Panc1 (cell line): ENCODE measurements around the gene ZCCHC3. TPM values are rescaled to one million over a fixed set of nuclear protein-coding genes. Genes with fewer than 3 reads are reported as not detected.

Experiments used
- ATAC-seq: fragments of 200-7000 bp; cut with Tn5 transposase; 2 replicates; pipeline ENCODE4 v1.9.1; 2020; ENCODE audit warnings: mild to moderate bottlenecking, moderate library complexity
- BruUV-seq: library from RNA; stranded (reverse); fragments of 400-500 nt; replicated peaks from 2 replicates; lab custom pipeline; 2021; lab: Mats Ljungman, UMichigan
- CTCF ChIA-PET: fragments of 300-600 bp; sonication (Branson Sonifier 250); formaldehyde crosslinking; loops from one replicate; lab custom pipeline; 2022; ENCODE audit warnings: antibody characterized with exemption; lab: Charles Lee
- POLR2A ChIA-PET: fragments of 300-600 bp; sonication (Branson Sonifier 250); formaldehyde crosslinking; loops from one replicate; lab custom pipeline; 2022; ENCODE audit warnings: antibody characterized with exemption; lab: Charles Lee
- DNase-seq: peaks from one replicate; pipeline ENCODE4 v3.0.0-alpha.2; 2010; ENCODE audit warnings: low read depth, low spot score
- H3K27ac ChIP-seq: 2 replicates; pipeline ENCODE4 v1.5.1; 2011; ENCODE audit warnings: mild to moderate bottlenecking, low read length, inconsistent platforms
- H3K27me3 ChIP-seq: fragments of 200-500 bp; sonication (Bioruptor generic); 2 replicates; pipeline ENCODE4 v1.6.0; 2014; ENCODE audit warnings: low read length, inconsistent platforms; ENCODE audit not compliant: control insufficient read depth, insufficient read depth
- H3K36me3 ChIP-seq: fragments of 200-500 bp; sonication (Bioruptor generic); 2 replicates; pipeline ENCODE4 v1.5.1; 2014; ENCODE audit warnings: inconsistent platforms, mild to moderate bottlenecking, low read length, moderate library complexity; ENCODE audit not compliant: control insufficient read depth, insufficient read depth
- H3K4me1 ChIP-seq: 2 replicates; pipeline ENCODE4 v1.5.1; 2011; ENCODE audit warnings: inconsistent platforms, mild to moderate bottlenecking, low read length, moderate library complexity; ENCODE audit not compliant: control insufficient read depth, insufficient read depth
- H3K4me3 ChIP-seq, 2 experiments: 2 replicates each; pipeline ENCODE4 v1.5.1; 2011 to 2012; ENCODE audit warnings: low read depth in 2 of 2, low read length in 2 of 2, mild to moderate bottlenecking in 2 of 2, inconsistent platforms in 1 of 2, moderate library complexity in 1 of 2
- H3K9me3 ChIP-seq: fragments of 200-500 bp; sonication (Bioruptor generic); 2 replicates; pipeline ENCODE4 v1.5.1; 2014; ENCODE audit warnings: low read depth, mild to moderate bottlenecking, inconsistent platforms, low read length, moderate library complexity; ENCODE audit not compliant: control insufficient read depth, insufficient read depth
- POLR2AphosphoS5 ChIP-seq: IDR thresholded peaks from 2 replicates; pipeline ENCODE4 v1.6.1; 2012; ENCODE audit warnings: mild to moderate bottlenecking, low read depth, low read length, moderate library complexity
- SIN3A ChIP-seq: IDR thresholded peaks from 2 replicates; pipeline ENCODE4 v1.6.1; 2012; ENCODE audit warnings: low read depth, mild to moderate bottlenecking, low read length, moderate library complexity, borderline replicate concordance; ENCODE audit not compliant: insufficient read depth
- TCF7L2 ChIP-seq: IDR thresholded peaks from 2 replicates; pipeline ENCODE4 v1.6.1; 2011; ENCODE audit warnings: mild to moderate bottlenecking, low read depth, low read length, inconsistent platforms
- in situ Hi-C: cut with HindIII; loops from 2 replicates; pipeline ENCODE4 v1.10.0; 2016; ENCODE audit warnings: low sequenced_read_pairs, low pct_unique_long_range_greater_than_20kb
- intact Hi-C: fragments of 100-400 bp; cut with micrococcal nuclease; formaldehyde crosslinking; loops from one replicate; pipeline ENCODE4 v1.10.0; 2022; ENCODE audit not compliant: unreplicated experiment
- total RNA-seq: library from RNA; stranded (reverse); gene quantifications from one replicate; pipeline ENCODE4 v1.2.1, GENCODE V29; 2021; ENCODE audit not compliant: unreplicated experiment
- TF ChIP-seq, protein P1 (sequence below), 2 experiments: IDR thresholded peaks; 2 replicates each; pipeline ENCODE4 v1.6.1; 2011 to 2012; ENCODE audit warnings: low read depth in 2 of 2, control low read depth in 1 of 2, low read length in 1 of 2, mild to moderate bottlenecking in 1 of 2, moderate library complexity in 1 of 2; ENCODE audit not compliant: insufficient read depth in 1 of 2
- TF ChIP-seq, protein P2 (sequence below): fragments of 450-650 bp; IDR thresholded peaks from 2 replicates; pipeline ENCODE4 v1.5.1; 2017; ENCODE audit warnings: mild to moderate bottlenecking

The ZCCHC3 gene
- total RNA-seq, 1 experiment from 2014 or later: 18.9 TPM

DNA sequence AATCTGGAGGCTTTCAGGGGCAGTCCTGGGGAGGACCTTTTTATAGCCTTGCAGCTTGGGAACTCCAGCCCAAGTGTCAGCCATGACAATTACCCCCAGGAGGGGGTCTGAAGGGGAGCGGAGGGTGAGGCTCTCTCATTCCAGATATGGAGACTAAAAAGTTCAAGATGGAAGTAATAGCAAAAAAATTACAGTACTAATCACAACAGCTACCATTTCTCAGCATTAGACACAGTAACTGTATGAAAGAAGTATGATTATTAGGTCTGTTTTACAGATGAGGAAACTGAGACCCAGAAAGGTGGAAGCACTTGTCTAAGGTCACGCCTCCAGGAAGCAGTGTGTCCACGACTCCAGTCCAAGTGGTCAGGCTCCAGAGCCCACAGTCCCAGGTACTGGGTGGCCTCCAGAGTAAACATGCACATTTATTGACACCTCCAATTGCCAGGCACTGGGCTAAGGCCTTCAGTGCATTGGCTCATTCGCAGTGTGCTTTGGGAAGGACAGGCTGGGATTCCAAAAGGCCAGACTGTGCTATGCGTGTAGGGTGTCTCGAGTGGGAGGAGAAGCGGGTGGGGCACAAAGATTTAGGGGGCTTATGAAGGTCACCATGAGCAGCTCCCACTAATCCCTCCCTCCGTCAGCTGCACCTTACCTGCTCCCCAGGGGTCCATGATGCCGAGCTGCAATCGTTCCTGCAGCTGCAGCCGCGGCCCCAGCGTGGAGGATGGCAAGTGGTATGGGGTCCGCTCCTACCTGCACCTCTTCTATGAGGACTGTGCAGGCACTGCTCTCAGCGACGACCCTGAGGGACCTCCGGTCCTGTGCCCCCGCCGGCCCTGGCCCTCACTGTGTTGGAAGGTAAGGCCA lies 51.8 kb downstream of the ZCCHC3 start:
- TF ChIP-seq, protein P1, sequence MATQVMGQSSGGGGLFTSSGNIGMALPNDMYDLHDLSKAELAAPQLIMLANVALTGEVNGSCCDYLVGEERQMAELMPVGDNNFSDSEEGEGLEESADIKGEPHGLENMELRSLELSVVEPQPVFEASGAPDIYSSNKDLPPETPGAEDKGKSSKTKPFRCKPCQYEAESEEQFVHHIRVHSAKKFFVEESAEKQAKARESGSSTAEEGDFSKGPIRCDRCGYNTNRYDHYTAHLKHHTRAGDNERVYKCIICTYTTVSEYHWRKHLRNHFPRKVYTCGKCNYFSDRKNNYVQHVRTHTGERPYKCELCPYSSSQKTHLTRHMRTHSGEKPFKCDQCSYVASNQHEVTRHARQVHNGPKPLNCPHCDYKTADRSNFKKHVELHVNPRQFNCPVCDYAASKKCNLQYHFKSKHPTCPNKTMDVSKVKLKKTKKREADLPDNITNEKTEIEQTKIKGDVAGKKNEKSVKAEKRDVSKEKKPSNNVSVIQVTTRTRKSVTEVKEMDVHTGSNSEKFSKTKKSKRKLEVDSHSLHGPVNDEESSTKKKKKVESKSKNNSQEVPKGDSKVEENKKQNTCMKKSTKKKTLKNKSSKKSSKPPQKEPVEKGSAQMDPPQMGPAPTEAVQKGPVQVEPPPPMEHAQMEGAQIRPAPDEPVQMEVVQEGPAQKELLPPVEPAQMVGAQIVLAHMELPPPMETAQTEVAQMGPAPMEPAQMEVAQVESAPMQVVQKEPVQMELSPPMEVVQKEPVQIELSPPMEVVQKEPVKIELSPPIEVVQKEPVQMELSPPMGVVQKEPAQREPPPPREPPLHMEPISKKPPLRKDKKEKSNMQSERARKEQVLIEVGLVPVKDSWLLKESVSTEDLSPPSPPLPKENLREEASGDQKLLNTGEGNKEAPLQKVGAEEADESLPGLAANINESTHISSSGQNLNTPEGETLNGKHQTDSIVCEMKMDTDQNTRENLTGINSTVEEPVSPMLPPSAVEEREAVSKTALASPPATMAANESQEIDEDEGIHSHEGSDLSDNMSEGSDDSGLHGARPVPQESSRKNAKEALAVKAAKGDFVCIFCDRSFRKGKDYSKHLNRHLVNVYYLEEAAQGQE (IDR thresholded peaks at IDR 0.05; ENCODE audit: insufficient read depth in 1 of 2, low read depth in 2 of 2, low read length in 1 of 2): no peak
- TF ChIP-seq SIN3A: no peak
- no peak for TF ChIP-seq POLR2AphosphoS5
- TF ChIP-seq, protein P2, sequence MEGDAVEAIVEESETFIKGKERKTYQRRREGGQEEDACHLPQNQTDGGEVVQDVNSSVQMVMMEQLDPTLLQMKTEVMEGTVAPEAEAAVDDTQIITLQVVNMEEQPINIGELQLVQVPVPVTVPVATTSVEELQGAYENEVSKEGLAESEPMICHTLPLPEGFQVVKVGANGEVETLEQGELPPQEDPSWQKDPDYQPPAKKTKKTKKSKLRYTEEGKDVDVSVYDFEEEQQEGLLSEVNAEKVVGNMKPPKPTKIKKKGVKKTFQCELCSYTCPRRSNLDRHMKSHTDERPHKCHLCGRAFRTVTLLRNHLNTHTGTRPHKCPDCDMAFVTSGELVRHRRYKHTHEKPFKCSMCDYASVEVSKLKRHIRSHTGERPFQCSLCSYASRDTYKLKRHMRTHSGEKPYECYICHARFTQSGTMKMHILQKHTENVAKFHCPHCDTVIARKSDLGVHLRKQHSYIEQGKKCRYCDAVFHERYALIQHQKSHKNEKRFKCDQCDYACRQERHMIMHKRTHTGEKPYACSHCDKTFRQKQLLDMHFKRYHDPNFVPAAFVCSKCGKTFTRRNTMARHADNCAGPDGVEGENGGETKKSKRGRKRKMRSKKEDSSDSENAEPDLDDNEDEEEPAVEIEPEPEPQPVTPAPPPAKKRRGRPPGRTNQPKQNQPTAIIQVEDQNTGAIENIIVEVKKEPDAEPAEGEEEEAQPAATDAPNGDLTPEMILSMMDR: no peak
- TF ChIP-seq TCF7L2: no peak
- ATAC-seq (no peak), DNase-seq (no peak)
- intact Hi-C loops: no loop called here
- CTCF ChIA-PET: no interaction called here
- POLR2A ChIA-PET: interaction anchor here (0.5 to 0.7 kb wide), 2 partner anchors 9 to 26 kb away, joined by 4 read pairs; no protein-coding TSS in a partner anchor
- H3K27ac ChIP-seq: no peak overlapping the region
- BruUV-seq: no TSS peak
- in situ Hi-C loops: no loop called here
- no peaks in the 10 kb centered on the region for H3K27me3 ChIP-seq
- peak overlapping the region in 1 of 2 experiments; percentile 83; a peak in 1 of 4 replicates for H3K4me3 ChIP-seq
- no peaks in the 10 kb centered on the region for H3K9me3 ChIP-seq
- peaks cover 13% of the 10 kb centered on the region for H3K4me1 ChIP-seq
- H3K36me3 ChIP-seq: no peaks in the 10 kb centered on the region

Other genes starting within 250 kb of the ZCCHC3 start
- gene DEFB125, start 209.9 kb upstream of the ZCCHC3 start, total RNA-seq: not detected
- gene DEFB126, start 155.0 kb upstream of the ZCCHC3 start, total RNA-seq: not detected
- gene DEFB127, start 140.1 kb upstream of the ZCCHC3 start, total RNA-seq: not detected
- not detected for gene DEFB128, start 107.9 kb upstream of the ZCCHC3 start, total RNA-seq
- not detected for gene DEFB129, start 70.3 kb upstream of the ZCCHC3 start, total RNA-seq
- gene DEFB132, start 39.8 kb upstream of the ZCCHC3 start, total RNA-seq: 0.10 TPM
- 20.5 TPM for gene C20orf96, start 6.8 kb upstream of the ZCCHC3 start, total RNA-seq
- gene SOX12, start 28.0 kb downstream of the ZCCHC3 start, total RNA-seq: 48.6 TPM
- gene NRSN2, start 49.5 kb downstream of the ZCCHC3 start, total RNA-seq: 44.9 TPM
- gene TRIB3, start 83.2 kb downstream of the ZCCHC3 start, total RNA-seq: 35.6 TPM
- 97.1 TPM for gene RBCK1, start 110.7 kb downstream of the ZCCHC3 start, total RNA-seq
- gene TBC1D20, start 165.0 kb downstream of the ZCCHC3 start, total RNA-seq: 42.1 TPM
- 191 TPM for gene CSNK2A1, start 246.2 kb downstream of the ZCCHC3 start, total RNA-seq